SH-SY5Y (cell line): ENCODE measurements around the gene COPS8.

Experiments used
- GATA2 ChIP-seq: IDR thresholded peaks from 2 replicates; pipeline ENCODE4 v1.6.1; 2011; ENCODE audit warnings: mild to moderate bottlenecking, low read depth, low read length
- GATA3 ChIP-seq: IDR thresholded peaks from 2 replicates; pipeline ENCODE4 v1.6.1; 2011; ENCODE audit warnings: low read depth, mild to moderate bottlenecking, low read length, moderate library complexity

DNA sequence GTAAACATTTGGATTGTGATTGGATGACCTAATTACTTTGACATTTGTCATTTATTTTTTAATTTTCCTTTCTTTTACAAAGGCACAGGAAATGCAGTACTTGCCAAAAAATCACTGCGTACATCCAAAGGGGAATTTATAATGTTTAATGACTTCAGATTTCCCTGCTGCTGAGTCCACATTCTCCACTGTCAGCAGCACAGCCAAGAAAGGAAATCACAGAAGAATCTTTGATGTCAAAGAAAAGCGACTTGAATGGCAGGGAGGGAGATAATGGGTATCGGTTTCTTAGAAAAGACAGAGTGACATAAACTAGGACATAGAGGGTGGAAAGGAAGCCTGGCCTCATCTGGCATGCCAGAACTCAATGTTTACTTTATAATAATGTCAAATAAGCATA is 41.4 kb upstream of the COPS8 start:
- TF ChIP-seq GATA3 = no peak
- TF ChIP-seq GATA2 = no peak
